Measurements from ENCODE around the gene PDZRN3. TPM values are rescaled to one million over a fixed set of nuclear protein-coding genes. Genes with fewer than 3 reads are reported as not detected.

Gene PDZRN3
- total and polyA plus RNA-seq, 2 donors (not counting 1 experiment from before 2014, with no cell fraction given), result 14.6 to 56.3 TPM

- Histone ChIP-seq H3K27me3 (ENCODE audit: control insufficient read depth, insufficient read depth, low read length) (no peaks in the 10 kb centered on the region), H3K4me1 (ENCODE audit: control insufficient read depth, extremely low read depth, insufficient read depth, low read length) (peaks cover 22% of the 10 kb centered on the region), H3K9ac (ENCODE audit: insufficient read depth, low read length) (no peak overlapping the region), H3K4me3 (replicated peaks in 1 of 4; ENCODE audit: control extremely low read depth in 1 of 4, insufficient read depth in 1 of 4, low read depth in 3 of 4, low read length in 4 of 4) (no peak overlapping the region), H3K27ac (ENCODE audit: insufficient read depth, low read length) (peak overlapping the region; percentile 33), H2AFZ (ENCODE audit: low read length) (no peak overlapping the region), H4K20me1 (ENCODE audit: control insufficient read depth, extremely low read depth, insufficient read depth, low read length) (no peaks in the 10 kb centered on the region), H3K9me3 (ENCODE audit: control insufficient read depth, insufficient read depth, low read depth, low read length) (no peaks in the 10 kb centered on the region), H3K4me2 (ENCODE audit: extremely low read depth, insufficient read depth, low read length) (peak overlapping the region; percentile 72), H3K79me2 (ENCODE audit: control insufficient read depth, insufficient read depth, low read length) (peaks cover 10% of the 10 kb centered on the region), H3K36me3 (ENCODE audit: control insufficient read depth, insufficient read depth, low read length) (no peaks in the 10 kb centered on the region)
- no peak for DNase-seq (ENCODE audit: low read depth in 2 of 2)
- no peak for TF ChIP-seq CTCF (conservative IDR thresholded peaks at IDR 0.05 in 1 of 2, IDR thresholded peaks at IDR 0.05 in 1 of 2; ENCODE audit: low read depth in 1 of 2, low read length in 2 of 2)
- TF ChIP-seq EZH2 (IDR thresholded peaks at IDR 0.05; ENCODE audit: low read length, missing control alignments), result no peak
Measured at GRCh38 chr3:73509066-73509465, 115.7 kb downstream of the PDZRN3 start.

GRCh38 chr3:73508330-73508954, 116.3 kb downstream of the PDZRN3 start:
- TF ChIP-seq EZH2 (IDR thresholded peaks at IDR 0.05; ENCODE audit: low read length, missing control alignments) (no peak), CTCF (conservative IDR thresholded peaks at IDR 0.05 in 1 of 2, IDR thresholded peaks at IDR 0.05 in 1 of 2; ENCODE audit: low read depth in 1 of 2, low read length in 2 of 2) (peak; percentile 70 to 76)
- no peak overlapping the region for H3K27ac ChIP-seq (ENCODE audit: insufficient read depth, low read length)
- no peak overlapping the region for H3K4me3 ChIP-seq (replicated peaks in 1 of 4; ENCODE audit: control extremely low read depth in 1 of 4, insufficient read depth in 1 of 4, low read depth in 3 of 4, low read length in 4 of 4)
- peaks cover 25% of the 10 kb centered on the region for H3K4me1 ChIP-seq (ENCODE audit: control insufficient read depth, extremely low read depth, insufficient read depth, low read length)
- H4K20me1 ChIP-seq (ENCODE audit: control insufficient read depth, extremely low read depth, insufficient read depth, low read length), result no peaks in the 10 kb centered on the region
- peaks cover 10% of the 10 kb centered on the region for H3K79me2 ChIP-seq (ENCODE audit: control insufficient read depth, insufficient read depth, low read length)
- no peaks in the 10 kb centered on the region for H3K36me3 ChIP-seq (ENCODE audit: control insufficient read depth, insufficient read depth, low read length)
- no peaks in the 10 kb centered on the region for H3K27me3 ChIP-seq (ENCODE audit: control insufficient read depth, insufficient read depth, low read length)
- no peak overlapping the region for H2AFZ ChIP-seq (ENCODE audit: low read length)
- H3K4me2 ChIP-seq (ENCODE audit: extremely low read depth, insufficient read depth, low read length), result no peak overlapping the region
- H3K9me3 ChIP-seq (ENCODE audit: control insufficient read depth, insufficient read depth, low read depth, low read length), result no peaks in the 10 kb centered on the region
- no peak overlapping the region for H3K9ac ChIP-seq (ENCODE audit: insufficient read depth, low read length)
- DNase-seq (ENCODE audit: low read depth in 2 of 2), result peak; percentile 57 to 84

GRCh38 chr3:73504852-73505251, 119.9 kb downstream of the PDZRN3 start:
- no peak for DNase-seq (ENCODE audit: low read depth in 2 of 2)
- Histone ChIP-seq H3K79me2 (ENCODE audit: control insufficient read depth, insufficient read depth, low read length) (peaks cover 4% of the 10 kb centered on the region), H2AFZ (ENCODE audit: low read length) (no peak overlapping the region), H4K20me1 (ENCODE audit: control insufficient read depth, extremely low read depth, insufficient read depth, low read length) (no peaks in the 10 kb centered on the region), H3K9ac (ENCODE audit: insufficient read depth, low read length) (no peak overlapping the region), H3K4me3 (replicated peaks in 1 of 4; ENCODE audit: control extremely low read depth in 1 of 4, insufficient read depth in 1 of 4, low read depth in 3 of 4, low read length in 4 of 4) (no peak overlapping the region), H3K4me2 (ENCODE audit: extremely low read depth, insufficient read depth, low read length) (no peak overlapping the region), H3K27ac (ENCODE audit: insufficient read depth, low read length) (no peak overlapping the region), H3K4me1 (ENCODE audit: control insufficient read depth, extremely low read depth, insufficient read depth, low read length) (peaks cover 14% of the 10 kb centered on the region), H3K27me3 (ENCODE audit: control insufficient read depth, insufficient read depth, low read length) (no peaks in the 10 kb centered on the region), H3K9me3 (ENCODE audit: control insufficient read depth, insufficient read depth, low read depth, low read length) (no peaks in the 10 kb centered on the region), H3K36me3 (ENCODE audit: control insufficient read depth, insufficient read depth, low read length) (no peaks in the 10 kb centered on the region)
- TF ChIP-seq CTCF (conservative IDR thresholded peaks at IDR 0.05 in 1 of 2, IDR thresholded peaks at IDR 0.05 in 1 of 2; ENCODE audit: low read depth in 1 of 2, low read length in 2 of 2), result no peak
- TF ChIP-seq EZH2 (IDR thresholded peaks at IDR 0.05; ENCODE audit: low read length, missing control alignments), result no peak

All from fibroblast of lung (primary cell).